Gastrocnemius medialis (tissue), 4 donors: Measurements from ENCODE around the gene CPTP.
A peak's percentile ranks its signal among the peaks of the same experiment; 100 is the strongest.

ENCODE experiments used
- CTCF ChIP-seq, 5 experiments: fragments of 450-650 bp in 3 of 5; fragments of 200-600 bp in 2 of 5; sonication (generic) in 2 of 5; IDR thresholded peaks in 4 of 5; conservative IDR thresholded peaks in 1 of 5; 1 replicate in 4 of 5; 2 replicates in 1 of 5; pipeline ENCODE4 v1.5.1; 2016 to 2019; ENCODE audit warnings: antibody characterized with exemption in 5 of 5, mild to moderate bottlenecking in 3 of 5, moderate library complexity in 3 of 5
- POLR2A ChIP-seq, 2 donors: fragments of 450-650 bp; IDR thresholded peaks; one replicate each; pipeline ENCODE4 v1.6.1; 2017; ENCODE audit warnings: antibody characterized with exemption in 2 of 2, mild to moderate bottlenecking in 2 of 2, moderate library complexity in 2 of 2

GRCh38 chr1:1349256-1350012, 24.8 kb downstream of the CPTP start, which contains the start of gene DVL1:
- TF ChIP-seq POLR2A (IDR thresholded peaks at IDR 0.05), result peak; percentile 75 to 81
- TF ChIP-seq CTCF (IDR thresholded peaks at IDR 0.05 in 4 of 5, conservative IDR thresholded peaks at IDR 0.05 in 1 of 5), result peak; percentile 39 to 77 (median 63)
